ENCODE measurements around the gene IPCEF1. TPM values are rescaled to one million over a fixed set of nuclear protein-coding genes. Genes with fewer than 3 reads are reported as not detected.

The IPCEF1 gene
- total RNA-seq, 1 donor from 2014 or later = 2.0 TPM

DNA sequence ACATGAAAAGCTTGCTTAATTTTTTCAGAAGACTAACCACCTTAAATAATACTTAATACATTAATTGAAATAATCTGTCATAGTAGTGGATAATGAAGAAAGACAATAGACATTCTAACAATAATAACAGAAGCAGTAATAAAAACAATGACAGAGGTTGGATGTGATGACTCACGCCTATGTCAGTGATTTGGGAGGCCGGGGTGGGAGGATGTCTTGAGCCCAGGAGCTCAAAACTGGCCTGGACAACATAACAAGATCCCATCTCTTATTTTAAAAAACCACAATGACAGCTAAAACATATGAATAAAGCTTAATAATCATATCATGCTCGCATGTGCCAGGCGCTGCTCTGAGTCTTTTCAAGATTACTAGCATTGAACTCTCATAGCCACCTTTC lies 105.5 kb downstream of the IPCEF1 start:
- intact Hi-C loops (cut with DNase I) = no loop called here
- Histone ChIP-seq H3K27ac (no peak overlapping the region), H3K4me3 (no peak overlapping the region), H3K36me3 (no peaks in the 10 kb centered on the region), H3K27me3 (no peaks in the 10 kb centered on the region), H3K4me1 (no peaks in the 10 kb centered on the region), H3K9me3 (no peaks in the 10 kb centered on the region)
- DNase-seq (ENCODE audit: extremely low spot score in 2 of 2) = no peak
- TF ChIP-seq, protein P1, sequence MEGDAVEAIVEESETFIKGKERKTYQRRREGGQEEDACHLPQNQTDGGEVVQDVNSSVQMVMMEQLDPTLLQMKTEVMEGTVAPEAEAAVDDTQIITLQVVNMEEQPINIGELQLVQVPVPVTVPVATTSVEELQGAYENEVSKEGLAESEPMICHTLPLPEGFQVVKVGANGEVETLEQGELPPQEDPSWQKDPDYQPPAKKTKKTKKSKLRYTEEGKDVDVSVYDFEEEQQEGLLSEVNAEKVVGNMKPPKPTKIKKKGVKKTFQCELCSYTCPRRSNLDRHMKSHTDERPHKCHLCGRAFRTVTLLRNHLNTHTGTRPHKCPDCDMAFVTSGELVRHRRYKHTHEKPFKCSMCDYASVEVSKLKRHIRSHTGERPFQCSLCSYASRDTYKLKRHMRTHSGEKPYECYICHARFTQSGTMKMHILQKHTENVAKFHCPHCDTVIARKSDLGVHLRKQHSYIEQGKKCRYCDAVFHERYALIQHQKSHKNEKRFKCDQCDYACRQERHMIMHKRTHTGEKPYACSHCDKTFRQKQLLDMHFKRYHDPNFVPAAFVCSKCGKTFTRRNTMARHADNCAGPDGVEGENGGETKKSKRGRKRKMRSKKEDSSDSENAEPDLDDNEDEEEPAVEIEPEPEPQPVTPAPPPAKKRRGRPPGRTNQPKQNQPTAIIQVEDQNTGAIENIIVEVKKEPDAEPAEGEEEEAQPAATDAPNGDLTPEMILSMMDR (IDR thresholded peaks at IDR 0.05) = no peak
- TF ChIP-seq POLR2A (IDR thresholded peaks at IDR 0.05) = no peak
- TF ChIP-seq POLR2AphosphoS5 (IDR thresholded peaks at IDR 0.05; ENCODE audit: insufficient read depth in 1 of 2, low read depth in 1 of 2) = no peak

DNA sequence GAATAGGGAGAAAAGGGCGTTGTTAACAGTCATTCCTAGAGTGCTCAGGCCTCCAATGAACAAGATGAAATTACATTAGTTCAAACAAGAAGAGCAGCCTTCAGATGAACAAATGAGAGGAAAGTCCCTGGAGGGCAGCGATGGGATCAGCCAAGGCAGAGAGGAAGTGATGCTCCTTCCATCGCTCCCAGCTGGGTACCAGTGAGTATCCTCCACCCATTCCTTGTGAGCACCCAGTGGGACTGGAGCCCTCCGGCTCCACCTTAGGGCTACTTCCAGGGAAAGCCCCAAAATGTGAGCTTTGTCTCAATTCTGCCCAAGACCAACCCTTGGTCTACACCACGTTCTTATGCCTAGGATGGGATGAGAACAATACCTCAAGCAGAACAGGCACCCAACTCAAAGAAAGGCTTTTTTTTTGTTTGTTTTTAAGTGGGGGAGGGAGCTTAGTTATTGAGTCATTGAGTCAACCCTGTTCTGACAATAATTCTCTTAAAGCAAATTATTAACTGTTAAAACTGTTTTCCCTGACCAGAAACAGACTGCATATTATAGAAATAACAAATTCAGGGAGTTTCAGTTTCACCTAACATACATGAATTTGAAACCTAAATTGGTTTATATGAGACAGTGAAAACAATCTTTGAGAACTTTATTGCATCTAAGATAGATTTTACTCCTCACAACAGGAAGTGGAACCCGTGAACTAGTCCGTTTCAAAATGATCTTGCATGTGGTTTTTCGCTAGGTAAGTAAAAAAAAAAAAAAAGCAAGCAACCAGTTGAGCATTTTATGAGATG lies 106.9 kb downstream of the IPCEF1 start:
- H3K4me3 ChIP-seq = no peak overlapping the region
- no peaks in the 10 kb centered on the region for H3K9me3 ChIP-seq
- no peak overlapping the region for H3K27ac ChIP-seq
- intact Hi-C loops (cut with DNase I) = no loop called here
- H3K36me3 ChIP-seq = no peaks in the 10 kb centered on the region
- H3K27me3 ChIP-seq = no peaks in the 10 kb centered on the region
- DNase-seq (ENCODE audit: extremely low spot score in 2 of 2) = no peak
- TF ChIP-seq POLR2AphosphoS5 (IDR thresholded peaks at IDR 0.05; ENCODE audit: insufficient read depth in 1 of 2, low read depth in 1 of 2) (no peak), POLR2A (IDR thresholded peaks at IDR 0.05) (no peak)
- TF ChIP-seq, protein P1 (IDR thresholded peaks at IDR 0.05) = no peak
- H3K4me1 ChIP-seq = no peaks in the 10 kb centered on the region

DNA sequence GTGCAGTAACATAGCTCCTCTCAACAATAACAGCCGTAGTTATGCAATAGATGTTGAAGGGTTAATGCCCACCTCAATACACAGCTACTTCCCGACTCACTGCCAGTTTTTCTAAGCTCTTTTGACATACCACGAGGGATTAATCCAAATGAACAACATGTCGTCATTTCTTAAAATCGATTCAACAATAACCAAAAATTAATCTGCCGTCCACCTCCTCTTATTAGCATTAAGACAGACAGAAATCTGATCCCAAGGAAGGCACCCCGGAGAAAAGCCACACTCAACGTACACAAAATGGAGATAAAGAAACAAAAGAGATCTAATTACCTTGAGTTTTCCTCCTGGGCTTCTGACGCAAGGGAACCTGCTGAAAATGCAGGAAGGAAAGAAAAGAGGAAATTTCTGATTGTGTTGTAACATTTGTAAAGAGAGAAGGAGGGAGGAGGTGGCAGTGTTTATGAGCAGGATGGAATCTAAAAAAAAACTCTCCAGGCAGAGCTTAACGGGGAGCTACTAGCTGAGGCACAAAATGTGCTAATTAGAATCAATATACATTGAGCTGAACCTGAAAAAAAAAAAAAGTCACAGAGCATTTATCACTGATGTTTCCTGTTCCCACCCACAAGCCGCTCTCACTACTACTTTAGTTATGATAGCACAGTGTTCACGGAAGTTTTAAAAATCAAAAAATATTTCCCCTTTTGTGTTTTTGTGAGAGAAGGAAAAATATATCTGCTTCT lies 109.3 kb downstream of the IPCEF1 start:
- H3K27me3 ChIP-seq = no peaks in the 10 kb centered on the region
- H3K36me3 ChIP-seq = no peaks in the 10 kb centered on the region
- TF ChIP-seq POLR2AphosphoS5 (IDR thresholded peaks at IDR 0.05; ENCODE audit: insufficient read depth in 1 of 2, low read depth in 1 of 2) (no peak), POLR2A (IDR thresholded peaks at IDR 0.05) (peak in 1 of 2 donors; percentile 2)
- DNase-seq (ENCODE audit: extremely low spot score in 2 of 2) = no peak
- intact Hi-C loops (cut with DNase I) = no loop called here
- peak overlapping the region; percentile 10 to 24 for H3K4me3 ChIP-seq
- no peaks in the 10 kb centered on the region for H3K4me1 ChIP-seq
- H3K9me3 ChIP-seq = no peaks in the 10 kb centered on the region
- H3K27ac ChIP-seq = peak overlapping the region; percentile 26

DNA sequence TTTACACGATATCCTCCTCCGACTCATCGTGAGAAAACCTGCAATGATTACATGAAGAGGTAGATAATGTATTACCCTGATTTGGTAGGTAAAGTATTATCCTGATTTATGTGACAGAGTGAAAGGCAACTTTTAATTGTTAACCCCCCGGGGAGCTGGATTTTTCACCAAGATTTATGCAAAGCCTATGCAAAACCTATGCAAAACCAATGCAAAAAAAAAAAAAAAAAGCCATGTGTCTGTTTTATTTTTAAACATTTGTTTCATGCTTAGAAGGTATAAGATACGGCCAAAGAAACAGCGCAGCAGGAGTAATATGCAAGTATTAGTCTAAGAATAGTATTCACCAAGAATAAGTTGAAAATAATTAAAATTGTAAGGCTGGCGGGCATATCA lies 109.9 kb downstream of the IPCEF1 start:
- H3K36me3 ChIP-seq = no peaks in the 10 kb centered on the region
- TF ChIP-seq POLR2A (IDR thresholded peaks at IDR 0.05) = no peak
- TF ChIP-seq, protein P1 (IDR thresholded peaks at IDR 0.05) = no peak
- TF ChIP-seq POLR2AphosphoS5 (IDR thresholded peaks at IDR 0.05; ENCODE audit: insufficient read depth in 1 of 2, low read depth in 1 of 2) = no peak
- no peaks in the 10 kb centered on the region for H3K9me3 ChIP-seq
- no peak for DNase-seq (ENCODE audit: extremely low spot score in 2 of 2)
- H3K27ac ChIP-seq = peak overlapping the region; percentile 26
- no peaks in the 10 kb centered on the region for H3K4me1 ChIP-seq
- H3K4me3 ChIP-seq = peak overlapping the region; percentile 10 to 24
- intact Hi-C loops (cut with DNase I) = no loop called here
- H3K27me3 ChIP-seq = no peaks in the 10 kb centered on the region

DNA sequence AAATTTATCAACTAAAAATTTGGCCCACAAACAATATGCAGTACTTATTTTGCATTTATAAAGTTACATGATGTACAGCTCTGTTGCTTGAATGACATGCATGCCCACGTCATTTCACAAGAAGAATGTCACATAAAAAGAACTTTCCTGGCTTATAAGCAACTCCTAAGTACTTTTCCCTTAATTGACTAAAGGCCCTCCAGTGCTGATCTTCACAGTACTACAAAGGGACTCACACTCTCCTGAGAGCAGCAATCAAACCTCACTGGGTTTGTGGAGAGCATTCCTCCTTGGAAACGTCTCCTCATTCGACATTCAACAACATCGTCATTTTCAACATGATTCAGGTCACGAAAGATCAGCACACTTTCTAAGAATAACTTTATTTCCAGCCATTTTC lies 111.1 kb downstream of the IPCEF1 start:
- H3K27me3 ChIP-seq = no peaks in the 10 kb centered on the region
- no peak for DNase-seq (ENCODE audit: extremely low spot score in 2 of 2)
- no peaks in the 10 kb centered on the region for H3K4me1 ChIP-seq
- TF ChIP-seq POLR2AphosphoS5 (IDR thresholded peaks at IDR 0.05; ENCODE audit: insufficient read depth in 1 of 2, low read depth in 1 of 2) = no peak
- no peaks in the 10 kb centered on the region for H3K9me3 ChIP-seq
- H3K36me3 ChIP-seq = no peaks in the 10 kb centered on the region
- peak overlapping the region in 1 of 2 donors; percentile 24 for H3K4me3 ChIP-seq
- H3K27ac ChIP-seq = no peak overlapping the region
- intact Hi-C loops (cut with DNase I) = no loop called here
